NCI-H146 (cell line): ENCODE measurements around the gene RAD51B.

Experiments
- DNase-seq: peaks from one replicate; lab custom pipeline; 2025; lab: John Stamatoyannopoulos, UW

RAD51B gene

GRCh38 chr14:68623826-68624225 lies 804.2 kb downstream of the RAD51B start:
- no peak for DNase-seq

GRCh38 chr14:68624541-68625220 lies 805.1 kb downstream of the RAD51B start:
- no peak for DNase-seq

DNA sequence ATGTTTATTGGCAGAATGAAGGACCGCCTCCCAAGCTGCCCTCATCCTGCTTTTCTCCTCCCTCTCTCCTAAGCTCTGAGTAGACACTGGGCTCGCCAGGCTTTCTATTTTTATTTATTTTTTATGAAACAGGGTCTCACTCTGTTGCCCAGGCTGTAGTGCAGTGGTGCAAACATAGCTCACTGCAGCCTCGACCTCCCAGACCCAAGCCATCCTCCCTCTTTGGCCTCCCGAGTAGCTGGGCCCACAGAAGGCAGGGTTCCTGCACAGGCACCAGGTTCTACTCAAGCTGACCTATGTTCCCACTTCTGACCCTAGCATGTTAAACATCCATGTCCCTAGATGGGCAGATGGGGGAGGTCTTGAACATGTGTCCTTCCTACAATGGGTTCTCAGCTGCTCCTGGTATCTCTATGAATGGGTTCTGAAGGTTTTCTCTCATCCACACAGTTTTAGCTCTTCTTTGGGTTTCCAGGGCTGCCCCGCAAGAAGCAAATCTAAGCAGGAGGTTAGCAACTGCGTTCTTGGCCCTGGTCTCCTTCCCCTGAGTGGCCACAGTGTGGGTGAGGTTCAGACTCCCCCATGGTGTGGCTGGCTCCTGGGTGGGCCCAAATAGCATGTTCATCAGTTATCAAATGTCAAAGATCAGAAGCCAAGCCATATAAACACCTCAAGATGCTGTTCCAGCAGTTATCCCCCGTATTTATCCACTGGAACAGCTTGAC lies 805.9 kb downstream of the RAD51B start:
- no peak for DNase-seq

DNA sequence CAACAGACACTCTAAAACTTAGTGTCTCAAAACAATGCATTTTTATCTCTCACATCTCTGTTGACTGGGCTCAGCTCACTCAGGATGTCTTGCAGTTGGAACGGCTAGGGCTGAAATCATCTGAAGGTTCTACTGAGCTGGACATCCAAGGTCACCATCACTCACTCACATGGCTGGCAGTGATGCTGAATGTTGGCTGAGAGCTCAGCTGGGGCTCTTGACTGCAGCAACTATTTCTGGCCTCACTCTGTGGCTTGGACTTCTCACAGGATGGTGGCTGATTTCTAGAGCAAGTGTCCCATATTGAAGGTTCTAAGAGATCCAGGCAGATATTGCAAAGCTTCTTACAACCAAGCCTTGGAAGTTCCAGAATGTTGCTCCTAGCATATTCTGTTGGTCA lies 806.8 kb downstream of the RAD51B start:
- DNase-seq = no peak

GRCh38 chr14:68627050-68627867 lies 807.7 kb downstream of the RAD51B start:
- DNase-seq = no peak

GRCh38 chr14:68627868-68628604 lies 808.5 kb downstream of the RAD51B start:
- peak; percentile 38 for DNase-seq

GRCh38 chr14:68628605-68629310 lies 809.2 kb downstream of the RAD51B start:
- peak; percentile 13 for DNase-seq

- no peak for DNase-seq
These were observed 810.5 kb downstream of the RAD51B start for GRCh38 chr14:68630081-68630571.

- DNase-seq = no peak
These were observed 811.2 kb downstream of the RAD51B start for GRCh38 chr14:68630611-68631393.

- no peak for DNase-seq
These were observed 811.9 kb downstream of the RAD51B start for GRCh38 chr14:68631394-68632053.

- no peak for DNase-seq
These were observed 812.7 kb downstream of the RAD51B start for GRCh38 chr14:68632054-68632895.

DNA sequence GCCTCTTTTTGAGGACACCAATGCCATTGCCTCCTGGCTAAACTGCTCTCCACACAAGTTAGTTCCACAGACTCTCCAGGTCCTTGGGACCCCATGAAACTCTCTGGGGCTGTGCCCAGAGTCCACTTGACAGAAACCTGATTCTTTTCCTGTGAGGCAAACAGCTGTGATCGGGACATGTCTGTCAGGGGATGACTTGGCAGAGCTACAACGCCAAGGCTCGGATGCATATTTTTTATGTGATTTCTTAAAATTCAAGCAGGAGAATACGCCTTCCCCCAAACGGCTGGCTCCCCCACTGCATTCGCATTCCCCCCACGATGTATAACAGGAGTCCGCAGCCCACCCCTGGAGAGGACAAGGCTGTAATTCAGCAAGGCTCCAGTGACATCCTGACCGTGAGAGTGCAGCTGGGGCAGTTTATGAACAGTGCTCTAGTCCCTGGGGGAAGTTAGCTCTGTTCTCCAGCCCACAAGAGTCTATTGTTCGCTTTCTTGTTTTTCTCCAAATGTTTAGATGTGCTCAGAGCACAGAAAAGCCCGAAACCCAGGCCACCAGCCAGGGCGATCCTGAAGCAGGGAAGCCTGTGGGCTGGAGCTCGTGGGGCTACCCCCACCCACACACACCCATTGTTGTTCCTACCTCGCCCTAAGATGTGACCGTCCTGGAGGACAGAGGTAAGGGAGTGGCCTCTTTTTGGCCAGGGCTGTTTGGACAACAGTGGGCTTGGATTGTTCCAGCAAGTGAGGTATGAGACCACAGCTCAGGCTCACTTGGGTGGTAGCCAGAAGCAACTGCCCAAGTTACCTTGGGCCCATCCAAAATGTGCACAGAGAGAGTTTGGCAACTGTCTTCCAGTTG lies 813.8 kb downstream of the RAD51B start:
- no peak for DNase-seq

DNA sequence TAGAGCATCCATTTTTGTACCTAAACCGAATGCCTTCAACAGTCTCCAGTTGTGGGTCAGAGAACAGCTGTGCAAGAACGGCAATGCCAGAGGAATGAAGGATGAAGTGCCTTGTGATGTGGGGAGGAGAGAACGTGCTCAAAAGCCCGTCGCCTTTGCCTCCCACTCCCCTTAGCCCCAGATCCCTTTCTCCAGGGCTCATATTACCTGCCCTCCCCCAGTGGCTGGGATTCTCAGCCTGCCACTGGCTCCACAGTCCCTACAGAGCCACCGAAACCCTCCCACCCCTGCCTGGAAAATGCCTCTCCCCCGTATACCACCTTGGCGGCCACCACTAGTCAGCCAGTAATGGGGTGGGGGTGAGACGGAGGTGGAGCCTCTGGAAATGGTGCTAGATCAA lies 814.8 kb downstream of the RAD51B start:
- no peak for DNase-seq

- no peak for DNase-seq
These were observed 815.5 kb downstream of the RAD51B start for GRCh38 chr14:68634874-68635595.

DNA sequence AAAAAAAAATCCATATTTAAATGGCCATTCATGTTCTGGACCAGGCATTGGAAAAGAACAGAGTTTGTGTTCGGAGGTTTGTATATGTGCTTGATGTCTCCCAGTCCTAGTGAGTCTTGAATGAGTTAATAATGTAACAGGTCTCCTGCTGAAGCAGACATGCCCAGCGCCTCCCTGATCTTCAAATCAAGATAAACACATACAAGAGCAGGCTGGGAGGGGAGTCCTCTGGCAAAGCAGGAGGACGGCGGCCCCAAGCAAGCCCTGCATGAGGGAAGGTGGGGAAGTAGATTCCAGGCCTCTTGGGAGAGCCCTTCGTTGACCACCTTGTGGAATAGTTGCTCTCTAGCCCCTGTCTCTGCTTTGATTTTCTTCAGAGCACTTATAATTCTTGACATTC lies 817.0 kb downstream of the RAD51B start:
- DNase-seq = no peak

DNA sequence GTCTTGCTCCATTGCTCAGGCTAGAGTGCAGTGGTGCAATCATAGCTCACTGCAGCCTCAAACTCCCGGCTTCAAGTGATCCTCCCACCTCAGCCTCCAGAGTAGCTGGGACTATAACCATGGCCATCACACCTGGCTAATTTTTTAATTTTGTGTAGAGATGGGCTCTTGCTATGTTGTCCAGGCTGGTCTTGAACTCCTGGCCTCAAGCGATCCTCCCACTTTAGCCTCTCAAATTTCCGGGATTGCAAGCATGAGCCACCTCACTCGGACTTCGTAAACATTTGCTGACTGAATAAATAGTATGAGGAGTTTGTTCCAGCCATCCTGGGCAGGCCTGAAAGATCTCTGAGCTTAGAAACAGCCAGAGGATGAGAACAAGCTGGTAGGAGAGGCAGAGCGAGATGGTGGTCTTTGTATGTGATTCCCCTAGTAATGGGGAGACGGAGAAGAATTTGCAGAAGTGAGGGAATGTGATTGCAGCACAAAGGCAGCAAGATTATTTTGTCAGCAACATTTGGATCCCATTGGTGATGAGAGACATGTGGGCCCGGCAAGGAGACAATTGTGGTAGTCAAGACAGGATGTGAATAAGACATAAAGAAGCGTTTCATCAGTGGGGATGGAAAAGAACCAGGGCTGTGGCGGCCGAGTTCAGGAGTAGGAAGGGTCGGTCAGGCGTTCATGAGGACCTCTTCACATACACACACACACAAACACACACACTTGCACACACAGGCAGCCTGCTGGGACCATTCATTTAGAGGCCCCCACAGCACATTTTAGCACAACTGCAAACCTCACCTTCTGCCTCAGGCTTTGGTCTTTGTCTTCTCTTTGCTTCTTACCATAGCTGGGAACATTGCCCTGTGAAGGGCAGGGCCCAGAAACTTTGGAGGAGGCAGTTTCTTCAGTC lies 817.8 kb downstream of the RAD51B start:
- no peak for DNase-seq
